Vagina (tissue), 2 donors: ENCODE measurements around the gene AGBL1.

Source experiments
- POLR2A ChIP-seq, 2 donors: fragments of 450-650 bp; IDR thresholded peaks; one replicate each; pipeline ENCODE4 v1.6.1; 2017; ENCODE audit warnings: antibody characterized with exemption in 2 of 2, mild to moderate bottlenecking in 2 of 2, moderate library complexity in 2 of 2
- POLR2AphosphoS5 ChIP-seq, 2 donors: sonication (generic); formaldehyde crosslinking; IDR thresholded peaks; one replicate each; pipeline ENCODE4 v1.9.0; 2017; ENCODE audit warnings: antibody characterized with exemption in 2 of 2, mild to moderate bottlenecking in 2 of 2, low read depth in 1 of 2; ENCODE audit not compliant: insufficient read depth in 1 of 2
- TF ChIP-seq, protein P1 (sequence below), 3 experiments: fragments of 450-650 bp in 2 of 3; fragments of 200-600 bp in 1 of 3; sonication (generic) in 1 of 3; IDR thresholded peaks; one replicate each; pipeline ENCODE4 v1.5.1; 2017 to 2019; ENCODE audit warnings: antibody characterized with exemption in 3 of 3, mild to moderate bottlenecking in 2 of 3, moderate library complexity in 2 of 3

DNA sequence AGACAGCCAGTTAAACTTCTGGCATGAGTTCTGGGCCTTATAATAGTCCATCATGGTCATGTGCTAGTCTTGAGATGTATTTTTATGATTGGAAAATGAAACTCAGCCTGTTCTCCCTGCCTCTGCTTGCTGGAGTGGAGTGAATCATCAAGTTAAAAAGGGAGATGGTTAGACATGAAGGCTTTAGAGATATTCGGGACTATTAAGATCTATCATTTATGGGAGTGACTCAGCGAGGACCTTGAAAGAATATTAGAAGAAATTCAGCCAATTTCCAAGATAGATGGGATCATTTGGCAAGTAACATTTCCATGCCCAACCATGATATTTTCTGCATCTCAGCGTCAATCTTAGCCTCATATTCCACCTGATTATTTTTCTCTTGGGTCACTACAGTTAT is 79.8 kb downstream of the AGBL1 start:
- TF ChIP-seq POLR2A (IDR thresholded peaks at IDR 0.05) (no peak), POLR2AphosphoS5 (IDR thresholded peaks at IDR 0.05; ENCODE audit: insufficient read depth in 1 of 2, low read depth in 1 of 2) (peak in 1 of 2 donors; percentile 63)
- TF ChIP-seq, protein P1, sequence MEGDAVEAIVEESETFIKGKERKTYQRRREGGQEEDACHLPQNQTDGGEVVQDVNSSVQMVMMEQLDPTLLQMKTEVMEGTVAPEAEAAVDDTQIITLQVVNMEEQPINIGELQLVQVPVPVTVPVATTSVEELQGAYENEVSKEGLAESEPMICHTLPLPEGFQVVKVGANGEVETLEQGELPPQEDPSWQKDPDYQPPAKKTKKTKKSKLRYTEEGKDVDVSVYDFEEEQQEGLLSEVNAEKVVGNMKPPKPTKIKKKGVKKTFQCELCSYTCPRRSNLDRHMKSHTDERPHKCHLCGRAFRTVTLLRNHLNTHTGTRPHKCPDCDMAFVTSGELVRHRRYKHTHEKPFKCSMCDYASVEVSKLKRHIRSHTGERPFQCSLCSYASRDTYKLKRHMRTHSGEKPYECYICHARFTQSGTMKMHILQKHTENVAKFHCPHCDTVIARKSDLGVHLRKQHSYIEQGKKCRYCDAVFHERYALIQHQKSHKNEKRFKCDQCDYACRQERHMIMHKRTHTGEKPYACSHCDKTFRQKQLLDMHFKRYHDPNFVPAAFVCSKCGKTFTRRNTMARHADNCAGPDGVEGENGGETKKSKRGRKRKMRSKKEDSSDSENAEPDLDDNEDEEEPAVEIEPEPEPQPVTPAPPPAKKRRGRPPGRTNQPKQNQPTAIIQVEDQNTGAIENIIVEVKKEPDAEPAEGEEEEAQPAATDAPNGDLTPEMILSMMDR (IDR thresholded peaks at IDR 0.05): no peak
